Measurements from ENCODE around the gene TUBB1.

TUBB1 gene

DNA sequence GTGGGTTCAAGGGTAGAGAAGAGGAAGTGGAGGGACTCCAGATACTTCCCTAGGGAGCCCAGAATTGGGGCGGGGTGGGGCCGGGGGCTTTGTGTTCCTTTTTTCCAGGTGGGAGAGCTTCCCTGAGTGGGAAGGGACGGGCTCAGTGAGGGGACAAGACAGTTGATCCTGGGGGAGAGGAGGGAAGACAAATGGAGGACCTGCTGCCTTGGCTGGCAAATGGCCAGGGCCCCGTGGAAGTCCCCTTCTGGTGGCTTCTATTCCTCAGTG lies 14.8 kb upstream of the TUBB1 start:
- no peak for DNase-seq (ENCODE audit: low spot score)
- no peak for TF ChIP-seq CTCF (IDR thresholded peaks at IDR 0.05; ENCODE audit: extremely low read depth, insufficient read depth, missing control alignments)
- in situ Hi-C loops (cut with MboI; ENCODE audit: low pct_unique_long_range_greater_than_20kb, low sequenced_read_pairs, unreplicated experiment): no loop called here

DNA sequence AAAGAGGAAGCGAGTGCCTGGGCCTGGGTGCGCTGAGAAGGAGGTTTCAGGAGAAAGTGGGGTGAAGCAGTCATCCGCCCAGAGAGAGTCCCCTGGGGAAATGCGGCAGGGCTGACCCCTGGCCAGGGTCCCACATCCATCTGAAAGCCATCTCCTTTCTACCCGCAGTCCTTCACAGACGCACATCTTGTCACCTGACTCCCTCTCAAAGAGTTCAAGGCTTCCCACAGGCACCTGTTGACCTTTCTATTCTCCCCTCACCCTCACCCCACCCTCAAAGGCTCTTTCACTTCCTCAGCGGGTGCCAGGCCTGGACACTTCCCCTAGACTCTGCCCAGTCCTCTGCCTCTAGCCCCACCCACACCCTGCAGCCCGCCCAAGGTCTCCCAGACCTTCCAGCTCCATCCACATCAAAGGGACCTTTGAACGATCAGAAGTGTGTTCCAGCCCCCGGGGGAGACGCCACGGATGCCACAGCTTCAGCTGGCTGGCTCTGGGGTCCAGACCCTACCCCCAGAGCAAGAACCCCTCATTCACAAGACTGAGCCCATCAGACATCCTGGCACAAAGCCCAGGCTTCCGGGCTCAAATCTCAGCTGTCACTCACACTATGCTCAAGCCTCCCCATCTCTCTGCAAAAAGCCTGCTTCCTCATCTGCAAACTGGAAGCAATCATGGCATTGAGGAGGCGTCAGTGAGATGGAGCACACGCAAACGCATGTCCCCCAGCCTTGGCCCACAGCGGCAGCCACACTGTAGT lies 14.3 kb upstream of the TUBB1 start:
- DNase-seq (ENCODE audit: low spot score): peak; percentile 87
- in situ Hi-C loops (cut with MboI; ENCODE audit: low pct_unique_long_range_greater_than_20kb, low sequenced_read_pairs, unreplicated experiment): no loop called here
- TF ChIP-seq CTCF (IDR thresholded peaks at IDR 0.05; ENCODE audit: extremely low read depth, insufficient read depth, missing control alignments): no peak

DNA sequence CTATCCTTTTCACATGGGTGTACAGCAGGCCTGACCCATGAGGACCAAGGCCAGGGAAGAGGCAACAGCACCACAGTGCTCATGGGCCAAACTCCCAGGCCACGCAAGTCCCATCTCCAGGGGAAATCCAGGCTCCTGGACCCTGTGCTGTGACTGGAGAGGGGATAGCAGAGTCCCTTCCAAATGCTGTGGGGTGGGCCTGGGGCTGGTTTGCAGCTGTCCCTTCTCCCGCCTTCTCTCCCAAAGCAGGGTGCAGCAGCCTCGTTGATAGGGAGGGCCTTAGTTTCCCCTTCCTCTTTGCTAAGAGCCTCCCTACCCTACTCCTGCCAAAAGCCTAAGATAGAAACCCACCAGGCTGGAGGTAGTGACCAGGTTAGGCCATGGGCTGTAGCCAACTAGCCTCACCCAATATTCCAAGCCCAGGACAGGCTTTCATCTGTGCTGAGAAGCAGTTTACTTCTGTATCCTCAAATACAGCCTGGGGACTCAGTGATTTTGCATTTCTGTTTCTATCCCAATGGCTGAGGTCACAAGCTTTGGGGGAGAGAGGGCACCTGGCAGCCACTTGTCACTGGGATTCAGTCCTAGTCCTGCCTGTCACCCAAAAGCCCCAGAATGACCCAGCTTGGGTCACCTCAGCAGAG lies 13.6 kb upstream of the TUBB1 start:
- TF ChIP-seq CTCF (IDR thresholded peaks at IDR 0.05; ENCODE audit: extremely low read depth, insufficient read depth, missing control alignments): no peak
- no peak for DNase-seq (ENCODE audit: low spot score)
- in situ Hi-C loops (cut with MboI; ENCODE audit: low pct_unique_long_range_greater_than_20kb, low sequenced_read_pairs, unreplicated experiment): no loop called here

DNA sequence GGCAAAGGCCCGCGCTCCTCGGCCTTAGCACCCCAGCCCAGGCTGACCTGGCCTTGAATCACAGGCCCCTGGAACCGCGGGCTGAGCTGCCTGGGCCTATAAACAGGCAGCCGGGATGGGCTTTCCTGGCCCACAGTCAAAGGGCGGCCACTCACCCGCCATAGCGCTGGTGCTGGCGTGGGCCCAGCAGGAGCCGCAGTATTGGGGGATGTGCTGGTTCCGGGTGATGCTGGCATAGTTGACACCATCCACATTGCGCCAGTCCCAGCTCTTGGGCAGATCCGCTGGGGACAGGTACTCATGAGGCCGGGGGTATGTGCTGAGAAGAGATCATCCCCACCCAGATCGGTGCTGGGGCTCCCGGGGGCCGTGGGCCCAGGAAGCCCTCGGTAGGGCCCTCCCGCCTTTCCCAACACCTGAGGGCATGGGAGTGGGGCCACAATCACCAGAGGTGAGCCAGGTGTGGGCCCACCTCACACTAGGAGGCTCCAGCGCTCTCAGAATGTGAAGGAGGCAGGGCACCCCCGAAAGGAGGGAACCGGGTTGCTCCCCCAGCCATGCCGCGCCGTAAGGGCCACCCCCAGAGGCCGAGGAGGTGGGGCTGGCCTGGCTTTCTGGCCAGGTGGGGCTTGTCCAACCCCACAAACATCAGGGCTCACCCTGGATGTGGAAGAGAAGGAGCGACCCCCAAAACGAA lies 12.9 kb upstream of the TUBB1 start:
- DNase-seq (ENCODE audit: low spot score): peak; percentile 50
- in situ Hi-C loops (cut with MboI; ENCODE audit: low pct_unique_long_range_greater_than_20kb, low sequenced_read_pairs, unreplicated experiment): no loop called here
- TF ChIP-seq CTCF (IDR thresholded peaks at IDR 0.05; ENCODE audit: extremely low read depth, insufficient read depth, missing control alignments): peak; percentile 13

- in situ Hi-C loops (cut with MboI; ENCODE audit: low pct_unique_long_range_greater_than_20kb, low sequenced_read_pairs, unreplicated experiment): no loop called here
- DNase-seq (ENCODE audit: low spot score): peak; percentile 85
- no peak for TF ChIP-seq CTCF (IDR thresholded peaks at IDR 0.05; ENCODE audit: extremely low read depth, insufficient read depth, missing control alignments)
Measured at GRCh38 chr20:59006864-59007664, 12.2 kb upstream of the TUBB1 start, which contains the start of gene CTSZ. CTSZ (minus strand) TSS chr20:59007254; CDS start chr20:59007128, 126 bp downstream.

Measured in GM13977 (cell line).